Large intestine (tissue), 3 donors: ENCODE measurements around the gene PPP1R9A. TPM values are rescaled to one million over a fixed set of nuclear protein-coding genes. Genes with fewer than 3 reads are reported as not detected.

Experiments used
- DNase-seq, 2 donors: peaks; one replicate each; pipeline versions ENCODE4 v3.0.0 to v3.0.0-alpha.2; 2013
- H3K27ac ChIP-seq: one replicate; pipeline ENCODE4 v1.5.1; 2013; ENCODE audit warnings: low read length
- H3K27me3 ChIP-seq: 2 replicates; pipeline ENCODE4 v1.6.1; 2013; ENCODE audit warnings: low read length; ENCODE audit not compliant: control insufficient read depth, insufficient read depth
- H3K36me3 ChIP-seq: 2 replicates; pipeline ENCODE4 v1.6.1; 2013; ENCODE audit warnings: low read length; ENCODE audit not compliant: control insufficient read depth, insufficient read depth
- H3K4me1 ChIP-seq: one replicate; pipeline ENCODE4 v1.6.1; 2013; ENCODE audit warnings: low read length; ENCODE audit not compliant: control insufficient read depth, insufficient read depth
- H3K4me3 ChIP-seq: one replicate; pipeline ENCODE4 v1.5.1; 2013; ENCODE audit warnings: low read length
- H3K9me3 ChIP-seq: one replicate; pipeline ENCODE4 v1.6.1; 2013; ENCODE audit warnings: mild to moderate bottlenecking, low read depth, low read length, moderate library complexity; ENCODE audit not compliant: control insufficient read depth
- WGBS: methylation state at CpG from one replicate; pipeline ENCODE4 v1.1.5; 2013; ENCODE audit warnings: low lambda C conversion rate; ENCODE audit not compliant: insufficient coverage; 5-methylcytosine and 5-hydroxymethylcytosine counted together
- polyA plus RNA-seq: library from polyadenylated mRNA; unstranded; fragments of 120-200 nt; gene quantifications from one replicate; pipeline ENCODE4 v1.2.1, GENCODE V29; 2013

PPP1R9A gene
- polyA plus RNA-seq, 1 donor = 16.7 TPM

- Histone ChIP-seq H3K36me3 (no peaks in the 10 kb centered on the region), H3K27me3 (no peaks in the 10 kb centered on the region), H3K27ac (no peak overlapping the region), H3K9me3 (no peaks in the 10 kb centered on the region), H3K4me1 (peaks cover 27% of the 10 kb centered on the region), H3K4me3 (no peak overlapping the region)
- WGBS = no CpG with 5 or more reads among the region's 9 CpGs
- no peak for DNase-seq
Observed at GRCh38 chr7:95323410-95324129, 416.2 kb downstream of the PPP1R9A start.

- Histone ChIP-seq H3K27ac (no peak within 1 kb of the TSS), H3K4me1 (peaks cover 27% of the 10 kb centered on the region), H3K4me3 (no peak within 1 kb of the TSS), H3K9me3 (no peaks in the 10 kb centered on the region), H3K36me3 (no peaks in the 10 kb centered on the region), H3K27me3 (no peaks in the 10 kb centered on the region)
- WGBS = 20% methylated on average over 1 of the region's 20 CpGs
- peak in 1 of 2 donors; percentile 42 for DNase-seq
Observed at GRCh38 chr7:95324431-95324830, 417.0 kb downstream of the PPP1R9A start, which contains the start of gene PON1. Gene PON1, minus strand, starts transcription at chr7:95324532. Its CDS starts 57 bp downstream, at chr7:95324475.

GRCh38 chr7:95327356-95327755 is 420.0 kb downstream of the PPP1R9A start:
- Histone ChIP-seq H3K4me1 (peaks cover 11% of the 10 kb centered on the region), H3K4me3 (no peak overlapping the region), H3K27me3 (no peaks in the 10 kb centered on the region), H3K27ac (no peak overlapping the region), H3K9me3 (no peaks in the 10 kb centered on the region), H3K36me3 (no peaks in the 10 kb centered on the region)
- DNase-seq = no peak
- WGBS = 81% methylated on average over 3 of the region's 3 CpGs

GRCh38 chr7:95330204-95330960 is 423.0 kb downstream of the PPP1R9A start:
- WGBS = 26% methylated on average over 2 of the region's 4 CpGs
- no peaks in the 10 kb centered on the region for H3K4me1 ChIP-seq
- no peak overlapping the region for H3K27ac ChIP-seq
- H3K36me3 ChIP-seq = no peaks in the 10 kb centered on the region
- H3K9me3 ChIP-seq = no peaks in the 10 kb centered on the region
- H3K4me3 ChIP-seq = peak overlapping the region; percentile 16
- DNase-seq = peak in 1 of 2 donors; percentile 66
- no peaks in the 10 kb centered on the region for H3K27me3 ChIP-seq

GRCh38 chr7:95330961-95331337 is 423.6 kb downstream of the PPP1R9A start:
- H3K4me3 ChIP-seq = peak overlapping the region; percentile 16
- H3K9me3 ChIP-seq = no peaks in the 10 kb centered on the region
- WGBS = 100% methylated on average over 1 of the region's 1 CpG
- peaks cover 5% of the 10 kb centered on the region for H3K4me1 ChIP-seq
- no peaks in the 10 kb centered on the region for H3K36me3 ChIP-seq
- DNase-seq = no peak
- H3K27me3 ChIP-seq = no peaks in the 10 kb centered on the region
- H3K27ac ChIP-seq = no peak overlapping the region

- peak overlapping the region; percentile 37 for H3K27ac ChIP-seq
- no peaks in the 10 kb centered on the region for H3K36me3 ChIP-seq
- H3K9me3 ChIP-seq = no peaks in the 10 kb centered on the region
- H3K4me1 ChIP-seq = peaks cover 6% of the 10 kb centered on the region
- H3K27me3 ChIP-seq = no peaks in the 10 kb centered on the region
- no peak for DNase-seq
- H3K4me3 ChIP-seq = no peak overlapping the region
Observed at GRCh38 chr7:95334447-95334846, 427.1 kb downstream of the PPP1R9A start.

GRCh38 chr7:95335093-95335492 is 427.7 kb downstream of the PPP1R9A start:
- H3K9me3 ChIP-seq = no peaks in the 10 kb centered on the region
- H3K4me3 ChIP-seq = no peak overlapping the region
- no peak for DNase-seq
- H3K27me3 ChIP-seq = no peaks in the 10 kb centered on the region
- no peaks in the 10 kb centered on the region for H3K36me3 ChIP-seq
- H3K4me1 ChIP-seq = peaks cover 6% of the 10 kb centered on the region
- H3K27ac ChIP-seq = peak overlapping the region; percentile 37

- H3K36me3 ChIP-seq = no peaks in the 10 kb centered on the region
- no peak for DNase-seq
- H3K4me3 ChIP-seq = no peak overlapping the region
- H3K27me3 ChIP-seq = no peaks in the 10 kb centered on the region
- no peaks in the 10 kb centered on the region for H3K9me3 ChIP-seq
- WGBS = 90% methylated on average over 2 of the region's 3 CpGs
- peaks cover 6% of the 10 kb centered on the region for H3K4me1 ChIP-seq
- no peak overlapping the region for H3K27ac ChIP-seq
Observed at GRCh38 chr7:95338832-95339231, 431.4 kb downstream of the PPP1R9A start.

- Histone ChIP-seq H3K27me3 (no peaks in the 10 kb centered on the region), H3K27ac (no peak overlapping the region), H3K36me3 (no peaks in the 10 kb centered on the region), H3K9me3 (no peaks in the 10 kb centered on the region), H3K4me1 (peaks cover 6% of the 10 kb centered on the region), H3K4me3 (no peak overlapping the region)
- no CpG with 5 or more reads among the region's 2 CpGs for WGBS
- no peak for DNase-seq
Observed at GRCh38 chr7:95340491-95340890, 433.1 kb downstream of the PPP1R9A start.

GRCh38 chr7:95342029-95342428 is 434.6 kb downstream of the PPP1R9A start:
- Histone ChIP-seq H3K36me3 (no peaks in the 10 kb centered on the region), H3K4me1 (no peaks in the 10 kb centered on the region), H3K4me3 (no peak overlapping the region), H3K27ac (no peak overlapping the region), H3K27me3 (no peaks in the 10 kb centered on the region), H3K9me3 (no peaks in the 10 kb centered on the region)
- DNase-seq = no peak
- WGBS = no CpG with 5 or more reads among the region's 3 CpGs
